Right forelimb (tissue), 1 donor: Measurements from ENCODE around the gene COPS7A.
"Not testable (repeated sequence)": the region's sequence is repeated elsewhere in the genome, so short reads cannot be mapped to it uniquely, and the experiment has no call there.

Experiments
- DNase-seq: peaks from one replicate; pipeline ENCODE4 v3.0.0-alpha.2; 2018

COPS7A gene

GRCh38 chr12:6703631-6704030 is 20.2 kb upstream of the COPS7A start:
- no peak for DNase-seq

- DNase-seq, result not testable (repeated sequence)
Measured at GRCh38 chr12:6708351-6708750, 15.5 kb upstream of the COPS7A start.

- no peak for DNase-seq
Measured at GRCh38 chr12:6708960-6709394, 14.9 kb upstream of the COPS7A start.

- not testable (repeated sequence) for DNase-seq
Measured at GRCh38 chr12:6716031-6716873, 7.6 kb upstream of the COPS7A start.

- DNase-seq, result no peak
Measured at GRCh38 chr12:6716874-6717437, 6.9 kb upstream of the COPS7A start.

GRCh38 chr12:6722863-6723262 is 983 bp upstream of the COPS7A start:
- no peak for DNase-seq

GRCh38 chr12:6724409-6724797 is 557 bp downstream of the COPS7A start:
- DNase-seq, result no peak

- no peak for DNase-seq
Measured at GRCh38 chr12:6725350-6725749, 1.5 kb downstream of the COPS7A start.

- no peak for DNase-seq
Measured at GRCh38 chr12:6729186-6729585, 5.3 kb downstream of the COPS7A start.

- DNase-seq, result no peak
Measured at GRCh38 chr12:6730169-6730568, 6.3 kb downstream of the COPS7A start.

- no peak for DNase-seq
Measured at GRCh38 chr12:6734506-6735387, 10.9 kb downstream of the COPS7A start.

- peak; percentile 54 for DNase-seq
Measured at GRCh38 chr12:6735448-6736191, 11.8 kb downstream of the COPS7A start.

- DNase-seq, result no peak
Measured at GRCh38 chr12:6736754-6737153, 12.9 kb downstream of the COPS7A start.

- DNase-seq, result not testable (repeated sequence)
Measured at GRCh38 chr12:6742080-6742479, 18.2 kb downstream of the COPS7A start.

GRCh38 chr12:6742834-6743233 is 19.0 kb downstream of the COPS7A start:
- DNase-seq, result no peak

GRCh38 chr12:6743300-6743699 is 19.5 kb downstream of the COPS7A start:
- DNase-seq, result not testable (repeated sequence)

GRCh38 chr12:6745741-6746525 is 22.1 kb downstream of the COPS7A start:
- no peak for DNase-seq

GRCh38 chr12:6747216-6747615 is 23.4 kb downstream of the COPS7A start:
- DNase-seq, result no peak

- DNase-seq, result no peak
Measured at GRCh38 chr12:6748761-6749160, 24.9 kb downstream of the COPS7A start.

GRCh38 chr12:6750506-6750905 is 26.7 kb downstream of the COPS7A start:
- DNase-seq, result no peak

GRCh38 chr12:6751767-6752166 is 27.9 kb downstream of the COPS7A start:
- no peak for DNase-seq
